Coronary artery (tissue), 2 donors: ENCODE data around the gene GPR39.

Source experiments
- DNase-seq: peaks from one replicate; pipeline ENCODE4 v3.0.0-alpha.2; 2017; ENCODE audit warnings: low spot score
- H3K27ac ChIP-seq, 2 donors: fragments of 200-600 bp; sonication (generic); one replicate each; pipeline ENCODE4 v1.5.1; 2016 to 2019
- H3K4me3 ChIP-seq: fragments of 200-600 bp; sonication (generic); 2 replicates; pipeline ENCODE4 v1.5.1; 2016; ENCODE audit warnings: mild to moderate bottlenecking, moderate library complexity
- CTCF ChIP-seq: fragments of 200-600 bp; sonication (generic); IDR thresholded peaks from one replicate; pipeline ENCODE4 v1.5.1; 2019; ENCODE audit warnings: antibody characterized with exemption

Gene GPR39

GRCh38 chr2:132538331-132538855, 121.8 kb downstream of the GPR39 start:
- no peak for TF ChIP-seq CTCF
- H3K4me3 ChIP-seq = no peak overlapping the region
- H3K27ac ChIP-seq = no peak overlapping the region
- DNase-seq = no peak

GRCh38 chr2:132540166-132540565, 123.6 kb downstream of the GPR39 start:
- Histone ChIP-seq H3K27ac (no peak overlapping the region), H3K4me3 (no peak overlapping the region)
- DNase-seq = no peak
- TF ChIP-seq CTCF = no peak

GRCh38 chr2:132542953-132543569, 126.5 kb downstream of the GPR39 start:
- DNase-seq = peak; percentile 38
- H3K4me3 ChIP-seq = no peak overlapping the region
- H3K27ac ChIP-seq = no peak overlapping the region
- no peak for TF ChIP-seq CTCF

GRCh38 chr2:132544006-132544630, 127.5 kb downstream of the GPR39 start:
- Histone ChIP-seq H3K4me3 (no peak overlapping the region), H3K27ac (no peak overlapping the region)
- DNase-seq = peak; percentile 36
- TF ChIP-seq CTCF = no peak

- Histone ChIP-seq H3K4me3 (no peak overlapping the region), H3K27ac (no peak overlapping the region)
- peak; percentile 68 for DNase-seq
- peak; percentile 23 for TF ChIP-seq CTCF
Measured at GRCh38 chr2:132547090-132547687, 130.6 kb downstream of the GPR39 start.

- H3K27ac ChIP-seq = no peak overlapping the region
- H3K4me3 ChIP-seq = no peak overlapping the region
- no peak for TF ChIP-seq CTCF
- DNase-seq = peak; percentile 12
Measured at GRCh38 chr2:132549935-132550670, 133.5 kb downstream of the GPR39 start.
